Mesendoderm (in vitro differentiated cells): ENCODE data around the gene LY9.

Experiments
- DNase-seq: peaks from one replicate; pipeline ENCODE4 v3.0.0; 2013
- H2AK5ac ChIP-seq: 2 replicates; pipeline ENCODE4 v1.6.1; 2013; ENCODE audit warnings: low read length, inconsistent platforms
- H2BK120ac ChIP-seq: 2 replicates; pipeline ENCODE4 v1.6.1; 2013; ENCODE audit warnings: low read depth, mild to moderate bottlenecking, low read length, moderate library complexity, mixed read lengths
- H2BK15ac ChIP-seq: replicated peaks from 2 replicates; pipeline ENCODE4 v1.6.1; 2013; ENCODE audit warnings: low read depth, mild to moderate bottlenecking, moderate library complexity
- H2BK5ac ChIP-seq: 2 replicates; pipeline ENCODE4 v1.6.1; 2013; ENCODE audit warnings: low read length, inconsistent platforms
- H3K18ac ChIP-seq: 2 replicates; pipeline ENCODE4 v1.6.1; 2013; ENCODE audit warnings: mild to moderate bottlenecking, low read length, mixed read lengths
- H3K23ac ChIP-seq: one replicate; pipeline ENCODE4 v1.6.1; 2013; ENCODE audit warnings: low read length
- H3K27ac ChIP-seq: 2 replicates; pipeline ENCODE4 v1.5.1; 2013; ENCODE audit warnings: low read depth, mild to moderate bottlenecking, inconsistent platforms, low read length, moderate library complexity
- H3K27me3 ChIP-seq: 2 replicates; pipeline ENCODE4 v1.6.1; 2013; ENCODE audit warnings: low read length, control low read depth, mild to moderate bottlenecking, inconsistent platforms; ENCODE audit not compliant: insufficient read depth, poor library complexity
- H3K36me3 ChIP-seq: 2 replicates; pipeline ENCODE4 v1.6.1; 2013; ENCODE audit warnings: low read length, inconsistent platforms; ENCODE audit not compliant: control insufficient read depth, insufficient read depth
- H3K4ac ChIP-seq: one replicate; pipeline ENCODE4 v1.6.1; 2013; ENCODE audit warnings: low read depth, mild to moderate bottlenecking, low read length, moderate library complexity
- H3K4me1 ChIP-seq: 2 replicates; pipeline ENCODE4 v1.6.1; 2013; ENCODE audit warnings: low read depth, low read length, inconsistent platforms; ENCODE audit not compliant: control insufficient read depth
- H3K4me2 ChIP-seq: 2 replicates; pipeline ENCODE4 v1.6.1; 2013; ENCODE audit warnings: low read length
- H3K4me3 ChIP-seq: 2 replicates; pipeline ENCODE4 v1.5.1; 2013; ENCODE audit warnings: mild to moderate bottlenecking, low read length
- H3K56ac ChIP-seq: one replicate; pipeline ENCODE4 v1.6.1; 2013; ENCODE audit warnings: low read length
- H3K79me1 ChIP-seq: 2 replicates; pipeline ENCODE4 v1.6.1; 2013; ENCODE audit warnings: low read length, inconsistent platforms
- H3K79me2 ChIP-seq: 2 replicates; pipeline ENCODE4 v1.6.1; 2013; ENCODE audit warnings: mild to moderate bottlenecking, low read length; ENCODE audit not compliant: control insufficient read depth, insufficient read depth
- H3K9ac ChIP-seq: 2 replicates; pipeline ENCODE4 v1.6.1; 2013; ENCODE audit warnings: low read length, inconsistent platforms
- H4K5ac ChIP-seq: one replicate; pipeline ENCODE4 v1.6.1; 2013; ENCODE audit warnings: low read length
- H4K8ac ChIP-seq: one replicate; pipeline ENCODE4 v1.6.1; 2013; ENCODE audit warnings: low read depth, mild to moderate bottlenecking, control low read depth, low read length, moderate library complexity
- WGBS: extraction: QIAGEN DNeasy Blood & Tissue Kit; methylation state at CpG from one replicate; pipeline ENCODE4 v1.1.7; 2013; ENCODE audit warnings: low lambda C conversion rate, missing lambda C conversion rate; ENCODE audit not compliant: insufficient coverage; ENCODE audit errors: extremely low coverage; 5-methylcytosine and 5-hydroxymethylcytosine counted together

LY9 gene

DNA sequence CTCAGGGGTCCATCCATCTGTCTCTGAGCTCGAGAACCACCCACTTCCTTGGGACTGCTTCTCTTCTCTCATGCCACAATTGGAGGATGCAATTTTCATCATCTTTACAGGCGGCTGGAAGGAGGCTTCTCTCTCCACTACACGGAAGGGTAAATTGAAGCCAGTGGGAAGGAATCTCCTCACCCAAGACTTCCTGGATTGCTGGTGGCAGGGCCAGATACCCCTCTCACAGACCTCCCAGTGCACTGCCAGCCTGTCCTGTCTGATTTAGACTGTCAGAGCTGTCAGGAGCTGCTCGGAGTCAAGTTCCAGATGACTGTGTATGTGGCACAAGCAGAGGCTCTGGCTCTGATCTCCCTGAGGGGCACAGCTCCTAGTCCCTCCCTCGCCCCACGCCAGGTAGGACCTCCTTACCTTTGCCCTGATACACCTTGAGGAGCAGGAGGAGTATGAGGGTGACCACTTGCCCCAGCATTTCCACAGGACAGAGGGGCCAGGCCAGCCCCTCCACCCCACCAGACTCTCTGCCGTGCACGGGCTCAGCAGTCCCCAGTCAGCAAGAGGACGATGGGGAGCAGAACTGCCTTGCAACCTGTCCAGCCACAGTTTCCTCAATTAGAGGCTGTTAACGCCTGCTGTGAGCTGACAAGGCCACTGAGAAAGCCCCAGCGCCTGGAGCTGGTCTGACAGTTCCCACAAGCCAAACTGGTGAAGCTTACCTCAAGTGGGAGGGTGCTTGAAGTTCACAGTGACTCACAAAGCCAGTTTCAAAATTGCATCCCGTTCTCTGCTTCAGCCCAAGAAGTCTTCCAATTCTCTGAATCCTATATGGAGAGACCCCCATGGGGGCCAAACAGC lies 66.5 kb downstream of the LY9 start, which contains the start of gene CD244:
Gene CD244 (minus strand): TSS at position 685 of the 858 bp plus-strand sequence. CDS start 210 bp downstream, at position 475.
- Histone ChIP-seq H3K27ac (no peak within 1 kb of the TSS), H3K18ac (no peak within 1 kb of the TSS), H3K79me1 (no peaks in the 10 kb centered on the region), H3K4me2 (no peak within 1 kb of the TSS), H3K23ac (no peak within 1 kb of the TSS), H4K5ac (no peak within 1 kb of the TSS), H3K56ac (no peak within 1 kb of the TSS), H2BK5ac (no peak within 1 kb of the TSS), H2BK120ac (no peak within 1 kb of the TSS), H3K4me1 (no peaks in the 10 kb centered on the region), H2BK15ac (no peak within 1 kb of the TSS), H3K9ac (no peak within 1 kb of the TSS), H3K4ac (no peak within 1 kb of the TSS), H2AK5ac (no peak within 1 kb of the TSS), H3K27me3 (no peaks in the 10 kb centered on the region), H3K36me3 (no peaks in the 10 kb centered on the region), H4K8ac (no peak within 1 kb of the TSS), H3K4me3 (no peak within 1 kb of the TSS), H3K79me2 (no peaks in the 10 kb centered on the region)
- WGBS, result no CpG with 5 or more reads among the region's 12 CpGs
- peak; percentile 48 for DNase-seq

DNA sequence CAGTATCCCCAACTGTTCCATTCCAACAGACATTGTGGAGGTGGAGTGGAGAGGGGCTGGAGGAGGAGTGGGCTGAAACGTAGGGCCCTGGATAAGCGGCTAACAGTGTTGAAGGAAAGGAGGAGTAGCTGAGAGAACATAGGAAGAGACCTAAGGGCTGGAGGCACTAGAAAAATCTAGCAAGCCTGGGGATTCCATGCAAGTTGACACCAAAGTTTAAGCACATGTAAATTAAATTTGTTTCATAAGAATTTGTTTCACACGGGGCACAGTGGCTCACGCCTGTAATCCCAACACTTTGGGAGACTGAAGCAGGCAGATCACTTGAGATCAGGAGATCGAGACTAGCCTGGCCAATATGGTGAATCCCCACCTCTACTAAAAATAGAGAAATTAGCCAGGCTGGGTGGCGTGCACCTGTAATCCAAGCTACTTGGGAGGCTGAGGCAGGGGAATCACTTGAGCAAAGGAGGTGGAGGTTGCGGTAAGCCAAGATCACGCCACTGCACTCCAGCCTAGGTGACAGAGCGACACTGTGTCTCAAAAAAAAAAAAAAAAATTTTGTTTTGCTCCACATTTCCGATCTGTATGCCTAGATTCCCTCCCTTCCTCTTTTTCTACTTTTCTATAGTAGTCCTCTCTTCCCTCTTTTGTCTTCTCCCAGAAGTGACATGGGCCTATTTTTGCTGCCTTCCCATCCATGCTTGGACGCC lies 67.2 kb downstream of the LY9 start:
- Histone ChIP-seq H3K27me3 (no peaks in the 10 kb centered on the region), H4K8ac (no peak overlapping the region), H2BK5ac (no peak overlapping the region), H3K4ac (no peak overlapping the region), H3K4me1 (no peaks in the 10 kb centered on the region), H3K27ac (no peak overlapping the region), H2BK120ac (no peak overlapping the region), H3K4me3 (no peak overlapping the region), H3K23ac (no peak overlapping the region), H2AK5ac (no peak overlapping the region), H3K79me1 (no peaks in the 10 kb centered on the region), H4K5ac (no peak overlapping the region), H2BK15ac (no peak overlapping the region), H3K18ac (no peak overlapping the region), H3K36me3 (no peaks in the 10 kb centered on the region), H3K79me2 (no peaks in the 10 kb centered on the region), H3K4me2 (no peak overlapping the region), H3K56ac (no peak overlapping the region), H3K9ac (no peak overlapping the region)
- WGBS, result no CpG with 5 or more reads among the region's 11 CpGs
- no peak for DNase-seq

DNA sequence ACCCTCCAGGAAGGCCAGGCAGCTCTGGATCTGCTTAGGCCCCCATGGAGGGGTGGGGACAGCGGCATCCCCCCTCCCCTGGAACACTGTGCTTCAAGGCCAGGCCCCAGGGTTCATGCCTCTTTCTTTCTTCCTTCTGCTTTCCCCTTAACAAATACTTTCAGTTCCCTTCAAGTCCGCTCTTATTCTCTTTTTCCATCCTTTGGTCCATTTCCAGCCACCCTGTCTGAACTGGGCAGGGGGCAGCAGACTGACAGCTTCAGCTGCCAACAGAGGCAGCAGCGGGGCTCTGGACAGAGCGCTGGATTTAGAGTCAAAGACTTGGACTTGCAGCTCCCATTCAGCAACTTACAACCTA lies 67.8 kb downstream of the LY9 start:
- no peak overlapping the region for H3K4me3 ChIP-seq
- DNase-seq, result no peak
- WGBS, result no CpG with 5 or more reads among the region's 4 CpGs

GRCh38 chr1:160864173-160864572 lies 68.2 kb downstream of the LY9 start:
- no peak overlapping the region for H3K56ac ChIP-seq
- no peaks in the 10 kb centered on the region for H3K27me3 ChIP-seq
- H2BK120ac ChIP-seq, result no peak overlapping the region
- no peaks in the 10 kb centered on the region for H3K36me3 ChIP-seq
- H2BK15ac ChIP-seq, result no peak overlapping the region
- no peaks in the 10 kb centered on the region for H3K79me1 ChIP-seq
- no peak overlapping the region for H3K9ac ChIP-seq
- H3K23ac ChIP-seq, result no peak overlapping the region
- no peak overlapping the region for H4K5ac ChIP-seq
- H3K4ac ChIP-seq, result no peak overlapping the region
- no peak overlapping the region for H4K8ac ChIP-seq
- H3K4me3 ChIP-seq, result no peak overlapping the region
- H2BK5ac ChIP-seq, result no peak overlapping the region
- H3K27ac ChIP-seq, result no peak overlapping the region
- H3K4me1 ChIP-seq, result no peaks in the 10 kb centered on the region
- H2AK5ac ChIP-seq, result no peak overlapping the region
- no peak for DNase-seq
- H3K4me2 ChIP-seq, result no peak overlapping the region
- no CpG with 5 or more reads among the region's 2 CpGs for WGBS
- H3K18ac ChIP-seq, result no peak overlapping the region
- no peaks in the 10 kb centered on the region for H3K79me2 ChIP-seq

More for the DNA sequence above, 67.8 kb downstream of the LY9 start:
- H3K79me1 ChIP-seq, result no peaks in the 10 kb centered on the region
- no peak overlapping the region for H3K9ac ChIP-seq
- H3K4ac ChIP-seq, result no peak overlapping the region
- H2AK5ac ChIP-seq, result no peak overlapping the region
- no peaks in the 10 kb centered on the region for H3K36me3 ChIP-seq
- H2BK15ac ChIP-seq, result no peak overlapping the region
- no peak overlapping the region for H3K27ac ChIP-seq
- H3K4me2 ChIP-seq, result no peak overlapping the region
- no peak overlapping the region for H3K18ac ChIP-seq
- H3K56ac ChIP-seq, result no peak overlapping the region
- H2BK120ac ChIP-seq, result no peak overlapping the region
- no peaks in the 10 kb centered on the region for H3K79me2 ChIP-seq
- no peak overlapping the region for H2BK5ac ChIP-seq
- no peak overlapping the region for H4K5ac ChIP-seq
- H4K8ac ChIP-seq, result no peak overlapping the region
- H3K4me1 ChIP-seq, result no peaks in the 10 kb centered on the region
- H3K27me3 ChIP-seq, result no peaks in the 10 kb centered on the region
- H3K23ac ChIP-seq, result no peak overlapping the region

DNA sequence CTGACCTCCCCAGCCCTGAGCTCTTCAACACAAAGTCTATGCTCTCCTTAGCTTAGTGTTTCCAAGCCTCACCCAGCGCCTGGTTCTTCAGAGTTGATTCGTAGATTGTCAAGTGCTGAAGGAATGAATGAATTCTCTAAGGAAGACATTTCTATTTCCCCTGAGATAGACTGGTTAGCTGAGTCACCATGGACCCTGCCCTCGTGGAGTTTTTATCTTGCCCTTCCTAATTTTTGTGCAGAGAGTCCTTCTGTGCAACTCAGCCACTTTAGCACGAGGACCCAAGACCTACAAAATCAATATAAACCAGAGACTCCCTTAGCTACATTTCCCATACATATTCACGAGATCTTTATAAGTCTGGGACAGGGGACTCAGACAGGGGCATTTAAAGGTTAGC lies 69.4 kb downstream of the LY9 start:
- WGBS, result no CpG with 5 or more reads among the region's 5 CpGs
- no peak overlapping the region for H3K23ac ChIP-seq
- no peak overlapping the region for H3K27ac ChIP-seq

More for the DNA sequence above, 69.4 kb downstream of the LY9 start:
- Histone ChIP-seq H3K79me2 (no peaks in the 10 kb centered on the region), H4K8ac (no peak overlapping the region), H3K9ac (no peak overlapping the region), H3K4ac (no peak overlapping the region), H4K5ac (no peak overlapping the region), H3K4me2 (no peak overlapping the region), H2AK5ac (no peak overlapping the region), H2BK15ac (no peak overlapping the region), H3K4me1 (no peaks in the 10 kb centered on the region), H3K56ac (no peak overlapping the region), H2BK120ac (no peak overlapping the region), H2BK5ac (no peak overlapping the region), H3K36me3 (no peaks in the 10 kb centered on the region), H3K18ac (no peak overlapping the region), H3K27me3 (no peaks in the 10 kb centered on the region), H3K4me3 (no peak overlapping the region), H3K79me1 (no peaks in the 10 kb centered on the region)
- DNase-seq, result no peak
